C4-2B (cell line): ENCODE results near the gene DDR1.

Experiments
- CTCF ChIP-seq: fragments of 450-650 bp; conservative IDR thresholded peaks from 2 replicates; pipeline ENCODE4 v1.5.1; 2017; ENCODE audit warnings: mild to moderate bottlenecking
- ZFX ChIP-seq: fragments of 450-650 bp; IDR thresholded peaks from 2 replicates; pipeline ENCODE4 v1.6.1; 2017

DNA sequence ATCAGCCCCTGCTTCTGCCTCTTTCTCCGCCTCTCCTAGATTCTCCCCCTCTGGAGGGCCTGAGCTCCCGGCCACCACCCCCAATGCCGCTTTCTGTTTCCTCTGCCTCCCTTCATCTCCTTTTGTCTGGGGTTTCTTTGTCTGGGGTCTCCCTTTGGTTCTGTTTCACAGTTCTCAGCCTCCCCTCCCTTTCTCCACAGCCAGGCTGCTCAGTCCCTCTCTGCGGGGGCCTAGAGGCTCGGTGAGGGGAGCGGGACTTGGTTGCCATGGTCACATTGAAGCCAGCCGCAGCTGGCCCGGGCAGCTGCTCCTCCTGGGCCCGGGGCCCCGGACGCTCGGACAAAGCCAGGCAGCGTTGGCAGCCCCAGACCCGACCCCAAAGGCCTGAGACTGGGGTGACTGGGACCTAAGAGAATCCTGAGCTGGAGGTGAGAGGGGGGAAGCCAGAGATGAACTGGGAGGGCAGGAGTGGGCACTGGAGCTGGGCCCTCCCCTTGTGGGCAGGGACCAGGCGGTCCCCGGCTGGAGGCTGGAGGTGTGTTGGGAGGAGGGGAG lies 3.5 kb upstream of the DDR1 start:
- TF ChIP-seq CTCF, result no peak
- TF ChIP-seq ZFX, result no peak
